ENCODE results near the gene CALB2. TPM values are rescaled to one million over a fixed set of nuclear protein-coding genes. Genes with fewer than 3 reads are reported as not detected.

CALB2 gene
- total and polyA plus RNA-seq, 2 of the 8 experiments (the other 6 are each of a cell fraction or from before 2014, with no cell fraction given) = 1.9 to 2.6 TPM

GRCh38 chr16:71357681-71358080, 842 bp upstream of the CALB2 start (continued):
- no peak for TF ChIP-seq KDM1A (IDR thresholded peaks at IDR 0.05; ENCODE audit: borderline replicate concordance, low read length)
- no peak for TF ChIP-seq YY1 (IDR thresholded peaks at IDR 0.05; ENCODE audit: low read depth, low read length)
- TF ChIP-seq TBP (IDR thresholded peaks at IDR 0.05; ENCODE audit: low read depth, low read length) = no peak

All from H1 (cell line).